ENCODE measurements around the gene PPP1R7. TPM values are rescaled to one million over a fixed set of nuclear protein-coding genes. Genes with fewer than 3 reads are reported as not detected.

PPP1R7 gene
- total and polyA plus RNA-seq, 2 of the 4 experiments (the other 2 are of a cell fraction), result 60.8 to 70.0 TPM

DNA sequence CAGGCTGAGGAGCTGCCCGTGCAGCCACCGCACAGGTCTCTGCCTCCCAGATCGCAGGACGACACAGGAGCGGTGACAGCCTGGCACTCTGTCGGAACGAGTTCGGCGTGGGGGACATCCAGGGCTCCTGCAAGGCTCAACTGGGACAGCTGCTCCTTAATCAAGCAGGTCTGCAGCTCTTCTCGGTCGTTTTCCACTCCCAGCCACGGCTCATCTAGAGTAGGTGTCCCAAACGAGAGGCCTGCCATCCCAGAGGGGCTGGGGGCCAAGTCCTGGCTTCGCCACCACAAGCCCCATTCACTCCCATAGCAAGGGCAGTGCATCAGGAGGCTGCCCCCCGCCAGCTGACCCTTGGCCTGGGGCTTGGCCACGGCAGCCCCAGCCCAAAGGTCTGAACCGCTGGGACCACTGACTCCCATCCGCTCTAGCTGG lies 23.5 kb upstream of the PPP1R7 start:
- no peaks in the 10 kb centered on the region for H3K79me1 ChIP-seq (ENCODE audit: low read depth in 1 of 2, low read length in 2 of 2)
- H3K4ac ChIP-seq (ENCODE audit: low read depth, low read length), result no peak overlapping the region
- intact Hi-C loops (cut with micrococcal nuclease), result no loop called here
- no peaks in the 10 kb centered on the region for H3K27me3 ChIP-seq (ENCODE audit: control insufficient read depth, insufficient read depth, low read length)
- H3K4me1 ChIP-seq (ENCODE audit: control insufficient read depth, insufficient read depth, low read length), result no peaks in the 10 kb centered on the region
- H3K18ac ChIP-seq (ENCODE audit: low read depth, low read length), result no peak overlapping the region
- no peak overlapping the region for H3K23ac ChIP-seq (ENCODE audit: low read depth, low read length)
- H3K4me3 ChIP-seq (ENCODE audit: insufficient read depth, low read depth, low read length), result no peak overlapping the region
- no peak overlapping the region for H2BK20ac ChIP-seq (ENCODE audit: low read depth, low read length)
- H4K20me1 ChIP-seq (ENCODE audit: insufficient read depth, low read length), result no peaks in the 10 kb centered on the region
- ATAC-seq (ENCODE audit: low read depth), result no peak
- dilution Hi-C loops (cut with HindIII; ENCODE audit: low sequenced_read_pairs, unreplicated experiment), result no loop called here
- no peak overlapping the region for H3K4me2 ChIP-seq (ENCODE audit: low read depth, low read length)
- ChIA-PET POLR2A (ENCODE audit: unreplicated experiment) (no interaction called here), CTCF (interaction anchor here (1.7 kb wide), 1 partner anchor 10 kb away, joined by 4 read pairs; no protein-coding TSS in a partner anchor)
- H4K91ac ChIP-seq (ENCODE audit: insufficient read depth, low read depth, low read length), result no peak overlapping the region
- H2BK120ac ChIP-seq (ENCODE audit: low read depth, low read length), result no peak overlapping the region
- peaks cover 9% of the 10 kb centered on the region for H3K36me3 ChIP-seq (ENCODE audit: control insufficient read depth, insufficient read depth, low read length)
- H4K5ac ChIP-seq (ENCODE audit: low read depth, low read length), result no peak overlapping the region
- H4K8ac ChIP-seq (ENCODE audit: low read depth in 2 of 2, low read length in 2 of 2), result no peak overlapping the region
- H2BK5ac ChIP-seq (ENCODE audit: low read depth, low read length, poor library complexity, severe bottlenecking), result no peak overlapping the region
- no peak overlapping the region for H2AK9ac ChIP-seq (replicated peaks; ENCODE audit: low read depth, low read length, poor library complexity)
- no peak overlapping the region for H2AFZ ChIP-seq (replicated peaks; ENCODE audit: low read length, poor library complexity)
- no TSS peak for BruUV-seq (replicated peaks)
- H3K56ac ChIP-seq (ENCODE audit: extremely low read depth, insufficient read depth, low read length), result no peak overlapping the region
- no peak overlapping the region for H3K27ac ChIP-seq (ENCODE audit: insufficient read depth, low read length)
- WGBS, 2 experiments (ENCODE audit: extremely low coverage in 2 of 2, insufficient read length in 1 of 2), result 95% methylated on average over 13 of the region's 18 CpGs; no CpG with 5 or more reads in 1 of the 2 experiments
- no peak overlapping the region for H2AK5ac ChIP-seq (ENCODE audit: low read depth, low read length)
- H3K14ac ChIP-seq (replicated peaks; ENCODE audit: low read depth, low read length), result no peak overlapping the region
- peaks cover 3% of the 10 kb centered on the region; the same call in 1 of the 2 replicates for H3K9me1 ChIP-seq (ENCODE audit: insufficient read depth, low read length)
- no peak overlapping the region for H3K9ac ChIP-seq (ENCODE audit: low read depth, low read length)
- in situ Hi-C loops (cut with MboI; ENCODE audit: low sequenced_read_pairs), result no loop called here
- H3K9me3 ChIP-seq (ENCODE audit: control insufficient read depth, insufficient read depth, low read length), result no peaks in the 10 kb centered on the region
- H2BK15ac ChIP-seq (ENCODE audit: low read depth, low read length), result no peak overlapping the region
- no peak for DNase-seq
- TF ChIP-seq, protein P1, sequence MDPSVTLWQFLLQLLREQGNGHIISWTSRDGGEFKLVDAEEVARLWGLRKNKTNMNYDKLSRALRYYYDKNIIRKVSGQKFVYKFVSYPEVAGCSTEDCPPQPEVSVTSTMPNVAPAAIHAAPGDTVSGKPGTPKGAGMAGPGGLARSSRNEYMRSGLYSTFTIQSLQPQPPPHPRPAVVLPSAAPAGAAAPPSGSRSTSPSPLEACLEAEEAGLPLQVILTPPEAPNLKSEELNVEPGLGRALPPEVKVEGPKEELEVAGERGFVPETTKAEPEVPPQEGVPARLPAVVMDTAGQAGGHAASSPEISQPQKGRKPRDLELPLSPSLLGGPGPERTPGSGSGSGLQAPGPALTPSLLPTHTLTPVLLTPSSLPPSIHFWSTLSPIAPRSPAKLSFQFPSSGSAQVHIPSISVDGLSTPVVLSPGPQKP (IDR thresholded peaks at IDR 0.05; ENCODE audit: borderline replicate concordance, low read depth, low read length), result no peak
- TF ChIP-seq, protein P2, sequence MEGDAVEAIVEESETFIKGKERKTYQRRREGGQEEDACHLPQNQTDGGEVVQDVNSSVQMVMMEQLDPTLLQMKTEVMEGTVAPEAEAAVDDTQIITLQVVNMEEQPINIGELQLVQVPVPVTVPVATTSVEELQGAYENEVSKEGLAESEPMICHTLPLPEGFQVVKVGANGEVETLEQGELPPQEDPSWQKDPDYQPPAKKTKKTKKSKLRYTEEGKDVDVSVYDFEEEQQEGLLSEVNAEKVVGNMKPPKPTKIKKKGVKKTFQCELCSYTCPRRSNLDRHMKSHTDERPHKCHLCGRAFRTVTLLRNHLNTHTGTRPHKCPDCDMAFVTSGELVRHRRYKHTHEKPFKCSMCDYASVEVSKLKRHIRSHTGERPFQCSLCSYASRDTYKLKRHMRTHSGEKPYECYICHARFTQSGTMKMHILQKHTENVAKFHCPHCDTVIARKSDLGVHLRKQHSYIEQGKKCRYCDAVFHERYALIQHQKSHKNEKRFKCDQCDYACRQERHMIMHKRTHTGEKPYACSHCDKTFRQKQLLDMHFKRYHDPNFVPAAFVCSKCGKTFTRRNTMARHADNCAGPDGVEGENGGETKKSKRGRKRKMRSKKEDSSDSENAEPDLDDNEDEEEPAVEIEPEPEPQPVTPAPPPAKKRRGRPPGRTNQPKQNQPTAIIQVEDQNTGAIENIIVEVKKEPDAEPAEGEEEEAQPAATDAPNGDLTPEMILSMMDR (conservative IDR thresholded peaks at IDR 0.05; ENCODE audit: low read depth, low read length), result no peak
- no peak for TF ChIP-seq POLR2A (IDR thresholded peaks at IDR 0.05; ENCODE audit: low read depth, low read length)
- TF ChIP-seq BHLHE40 (IDR thresholded peaks at IDR 0.05; ENCODE audit: low read depth, low read length), result no peak
- no peak for TF ChIP-seq RAD21 (IDR thresholded peaks at IDR 0.05; ENCODE audit: low read length)
- no peak for TF ChIP-seq MXI1 (IDR thresholded peaks at IDR 0.05; ENCODE audit: borderline replicate concordance, low read depth, low read length)
- TF ChIP-seq RCOR1 (IDR thresholded peaks at IDR 0.05; ENCODE audit: insufficient replicate concordance, low read length), result no peak
- TF ChIP-seq NFE2L2 (IDR thresholded peaks at IDR 0.05; ENCODE audit: low read depth, low read length), result no peak

Data from IMR-90 (cell line).